Measurements from ENCODE around the gene MYH16. TPM values are rescaled to one million over a fixed set of nuclear protein-coding genes. Genes with fewer than 3 reads are reported as not detected.

Gene MYH16
- total and polyA plus RNA-seq, 9 of the 15 experiments (the other 6 are each of a cell fraction or from before 2014, with no cell fraction given) = 0.09 TPM; not detected in 8

DNA sequence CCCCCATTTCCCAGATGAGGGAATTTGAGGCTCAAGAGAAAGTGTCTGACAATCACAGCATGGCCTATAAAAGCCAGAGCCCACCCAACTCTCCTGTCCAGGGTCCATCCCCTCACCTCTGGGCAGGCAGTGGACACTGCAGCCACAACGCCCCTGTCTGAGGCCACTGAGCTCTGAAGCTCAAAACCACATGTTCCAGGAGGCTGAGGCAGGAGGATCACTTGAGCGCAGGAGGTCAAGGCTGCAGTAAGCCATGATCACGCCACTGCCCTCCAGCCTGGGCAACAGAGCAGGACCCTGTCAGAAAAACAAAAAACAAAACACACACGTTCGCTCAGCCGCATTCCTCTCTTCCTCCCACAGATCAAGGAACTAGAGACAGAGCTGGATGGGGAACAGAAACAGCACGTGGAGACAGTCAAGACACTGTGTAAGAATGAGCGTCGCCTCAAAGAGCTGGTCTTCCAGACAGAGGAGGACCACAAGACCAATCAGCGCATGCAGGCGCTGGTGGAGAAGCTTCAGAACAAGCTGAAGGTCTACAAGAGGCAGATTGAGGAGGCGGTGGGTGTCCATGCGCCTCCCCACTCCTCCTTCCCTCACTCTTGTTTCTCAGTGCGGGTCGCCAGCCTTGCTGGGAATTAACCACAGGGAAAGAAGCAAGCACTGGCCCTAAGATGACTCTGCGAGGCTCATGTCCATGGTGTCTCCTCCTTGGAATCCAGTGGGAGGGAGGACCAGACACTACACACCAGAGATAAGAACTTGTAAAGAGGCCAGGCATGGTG is 33.0 kb downstream of the MYH16 start:
- Histone ChIP-seq H3K9ac (ENCODE audit: insufficient read depth in 1 of 2, low read depth in 2 of 2, low read length in 2 of 2) (no peak overlapping the region), H3K36me3 (ENCODE audit: control insufficient read depth, insufficient read depth, low read length) (no peaks in the 10 kb centered on the region), H3K27me3 (ENCODE audit: control insufficient read depth in 2 of 2, insufficient read depth in 2 of 2, low read length in 2 of 2) (peaks cover 31 to 58% of the 10 kb centered on the region in 2 experiments; a peak in 4 of 5 replicates), H3K4me1 (replicated peaks in 1 of 2; ENCODE audit: control insufficient read depth in 2 of 2, insufficient read depth in 2 of 2, low read length in 2 of 2) (peaks cover 0 to 9% of the 10 kb centered on the region in 2 experiments; a peak in 1 of 5 replicates), H3K79me2 (ENCODE audit: control insufficient read depth, insufficient read depth, low read length) (no peaks in the 10 kb centered on the region), H3K27ac (ENCODE audit: extremely low read depth, low read depth, low read length) (no peak overlapping the region), H3K9me1 (ENCODE audit: control insufficient read depth, insufficient read depth, low read length) (no peaks in the 10 kb centered on the region), H3K4me2 (ENCODE audit: insufficient read depth, low read length) (no peak overlapping the region), H4K20me1 (replicated peaks; ENCODE audit: control insufficient read depth, insufficient read depth, low read length) (peaks cover 5% of the 10 kb centered on the region; the same call in 1 of the 2 replicates), H3K9me3 (replicated peaks; ENCODE audit: control insufficient read depth, insufficient read depth, low read depth, low read length) (no peaks in the 10 kb centered on the region; the same call in 1 of the 2 replicates), H2AFZ (ENCODE audit: low read depth, low read length) (peak overlapping the region; percentile 38), H3K4me3 (no peak overlapping the region)
- CTCF ChIA-PET (ENCODE audit: low intra/inter-chr PET ratio) = no interaction called here
- DNase-seq (ENCODE audit: extremely low read depth in 1 of 4, low spot score in 3 of 4) (no peak), FAIRE-seq (no peak), ATAC-seq (peak; percentile 28; the same call in 2 of the 3 replicates)
- 3% methylated on average over 16 of the region's 16 CpGs for WGBS (ENCODE audit: insufficient coverage, low coverage, missing lambda C conversion rate)
- POLR2A ChIA-PET = interaction anchor here (0.5 to 1.1 kb wide), 5 partner anchors 10 to 23 kb away, joined by 3 to 5 read pairs (median 3); no protein-coding TSS in a partner anchor
- intact Hi-C loops (cut with micrococcal nuclease) (no loop called here), in situ Hi-C loops (cut with MboI) (no loop called here)
- BruUV-seq (replicated peaks) = no TSS peak
- TF ChIP-seq TAF9B (IDR thresholded peaks at IDR 0.05; ENCODE audit: partially characterized antibody) = no peak
- TF ChIP-seq, protein P1, sequence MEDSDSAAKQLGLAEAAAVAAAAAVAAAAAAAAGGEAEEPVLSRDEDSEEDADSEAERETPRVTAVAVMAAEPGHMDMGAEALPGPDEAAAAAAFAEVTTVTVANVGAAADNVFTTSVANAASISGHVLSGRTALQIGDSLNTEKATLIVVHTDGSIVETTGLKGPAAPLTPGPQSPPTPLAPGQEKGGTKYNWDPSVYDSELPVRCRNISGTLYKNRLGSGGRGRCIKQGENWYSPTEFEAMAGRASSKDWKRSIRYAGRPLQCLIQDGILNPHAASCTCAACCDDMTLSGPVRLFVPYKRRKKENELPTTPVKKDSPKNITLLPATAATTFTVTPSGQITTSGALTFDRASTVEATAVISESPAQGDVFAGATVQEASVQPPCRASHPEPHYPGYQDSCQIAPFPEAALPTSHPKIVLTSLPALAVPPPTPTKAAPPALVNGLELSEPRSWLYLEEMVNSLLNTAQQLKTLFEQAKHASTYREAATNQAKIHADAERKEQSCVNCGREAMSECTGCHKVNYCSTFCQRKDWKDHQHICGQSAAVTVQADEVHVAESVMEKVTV (CRISPR knock-in tag; IDR thresholded peaks at IDR 0.05) = no peak
- TF ChIP-seq TOE1 (IDR thresholded peaks at IDR 0.05; ENCODE audit: borderline replicate concordance) = no peak
- no peak for TF ChIP-seq TOE1 (CRISPR knock-in tag; IDR thresholded peaks at IDR 0.05; ENCODE audit: borderline replicate concordance, low read depth)
- TF ChIP-seq KLF16 (IDR thresholded peaks at IDR 0.05) = no peak
- no peak for TF ChIP-seq GTF2F1 (IDR thresholded peaks at IDR 0.05; ENCODE audit: low read depth, low read length)

Data from K562 (cell line).